Mucosa of descending colon (tissue), 3 donors: ENCODE data around the gene APIP. TPM values are rescaled to one million over a fixed set of nuclear protein-coding genes. Genes with fewer than 3 reads are reported as not detected.

ENCODE experiments used
- ATAC-seq: fragments of 200-7000 bp; cut with Tn5 transposase; one replicate; pipeline ENCODE4 v1.9.1; 2020; ENCODE audit warnings: mild to moderate bottlenecking, moderate library complexity
- DNase-seq, 3 donors: peaks; one replicate each; pipeline ENCODE4 v3.0.0-alpha.2; 2020
- H3K36me3 ChIP-seq: fragments of 200-600 bp; one replicate; pipeline ENCODE4 v1.8.0; 2021; ENCODE audit warnings: low read depth, mild to moderate bottlenecking
- H3K4me1 ChIP-seq: fragments of 200-600 bp; one replicate; pipeline ENCODE4 v1.8.0; 2021; ENCODE audit warnings: low read depth, mild to moderate bottlenecking
- H3K4me3 ChIP-seq: fragments of 200-600 bp; one replicate; pipeline ENCODE4 v1.8.0; 2021; ENCODE audit warnings: mild to moderate bottlenecking
- H3K9me3 ChIP-seq: fragments of 200-600 bp; one replicate; pipeline ENCODE4 v1.8.0; 2021; ENCODE audit warnings: mild to moderate bottlenecking
- CTCF ChIP-seq: fragments of 200-600 bp; IDR thresholded peaks from one replicate; pipeline ENCODE4 v1.8.0; 2022; ENCODE audit warnings: antibody characterized with exemption, mild to moderate bottlenecking
- intact Hi-C, 2 donors: fragments of 100-400 bp; cut with DNase I in 1 of 2; cut with micrococcal nuclease in 1 of 2; formaldehyde crosslinking; loops; one replicate each; pipeline versions ENCODE4 v1.11.0 to v1.11.1; 2022; cut with DNase I, micrococcal nuclease
- total RNA-seq, 3 donors: library from RNA; stranded (reverse); fragmentation: NEBNext Ultra II Directional in 2 of 3; extraction: Animal tissue kit (Norgen Biotek cat#: 25700) in 2 of 3; gene quantifications; one replicate each; pipeline versions ENCODE4 v1.2.1 to v1.2.4, GENCODE V29; 2021 to 2023
- donor health status: DM: no; HTN: no; CAD: no; lungs with moderate emphysema.
- donor health status: DM: no; HTN: no; CAD: no.
- donor health status: DM: no; HTN: yes; CAD: no.

The APIP gene
- total RNA-seq, 3 donors from 2014 or later = 22.7 to 59.4 (median 44.9) TPM

GRCh38 chr11:34890812-34891211 is 25.4 kb downstream of the APIP start:
- DNase-seq (peak in 1 of 3 donors; percentile 25), ATAC-seq (peak; percentile 66)
- Histone ChIP-seq H3K9me3 (no peaks in the 10 kb centered on the region), H3K4me3 (no peak overlapping the region), H3K36me3 (no peaks in the 10 kb centered on the region), H3K4me1 (peaks cover 3% of the 10 kb centered on the region)
- intact Hi-C loops = loop anchor here in 1 of 2 donors (2.0 kb wide), 1 partner anchor 304 kb away; no protein-coding TSS in a partner anchor
- TF ChIP-seq CTCF = no peak

GRCh38 chr11:34890089-34890488 is 26.1 kb downstream of the APIP start:
- no peaks in the 10 kb centered on the region for H3K9me3 ChIP-seq
- intact Hi-C loops = loop anchor here in 1 of 2 donors (2.0 kb wide), 1 partner anchor 303 kb away; no protein-coding TSS in a partner anchor
- peaks cover 3% of the 10 kb centered on the region for H3K4me1 ChIP-seq
- ATAC-seq (peak; percentile 67), DNase-seq (no peak)
- no peak overlapping the region for H3K4me3 ChIP-seq
- peak; percentile 16 for TF ChIP-seq CTCF
- H3K36me3 ChIP-seq = no peaks in the 10 kb centered on the region

- no peak for TF ChIP-seq CTCF
- ATAC-seq = no peak
- no peak overlapping the region for H3K4me3 ChIP-seq
Observed at GRCh38 chr11:34887260-34887659, 28.9 kb downstream of the APIP start.

GRCh38 chr11:34886609-34887008 is 29.6 kb downstream of the APIP start:
- no peak for TF ChIP-seq CTCF
- DNase-seq = no peak
- H3K4me1 ChIP-seq = peaks cover 3% of the 10 kb centered on the region
- ATAC-seq = peak; percentile 87
- no peak overlapping the region for H3K4me3 ChIP-seq
- no peaks in the 10 kb centered on the region for H3K9me3 ChIP-seq
- intact Hi-C loops = no loop called here
- no peaks in the 10 kb centered on the region for H3K36me3 ChIP-seq

More at GRCh38 chr11:34887260-34887659, 28.9 kb downstream of the APIP start:
- no peaks in the 10 kb centered on the region for H3K9me3 ChIP-seq
- DNase-seq = no peak
- no peaks in the 10 kb centered on the region for H3K36me3 ChIP-seq
- intact Hi-C loops = no loop called here
- H3K4me1 ChIP-seq = peaks cover 3% of the 10 kb centered on the region

DNA sequence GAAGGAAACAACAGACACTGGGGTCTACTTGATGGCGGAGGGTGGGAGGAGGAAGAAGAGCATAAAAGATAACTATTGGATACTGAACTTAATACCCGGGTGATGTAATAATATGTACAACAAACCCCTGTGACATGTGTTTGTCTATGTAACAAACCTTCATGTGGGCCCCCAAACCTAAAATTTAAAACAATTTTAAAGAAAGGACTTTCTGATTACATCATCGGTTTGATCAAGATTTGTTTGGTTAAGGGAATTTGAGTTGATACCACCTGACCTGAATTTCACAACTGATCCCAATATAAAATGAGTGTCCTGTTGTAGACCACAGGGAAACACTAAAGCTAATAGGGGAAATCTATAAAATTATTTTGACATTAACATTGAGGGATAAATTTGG is 34.3 kb downstream of the APIP start:
- ATAC-seq = no peak
- DNase-seq = no peak
- intact Hi-C loops = no loop called here
- Histone ChIP-seq H3K36me3 (no peaks in the 10 kb centered on the region), H3K9me3 (no peaks in the 10 kb centered on the region), H3K4me1 (no peaks in the 10 kb centered on the region), H3K4me3 (no peak overlapping the region)
- TF ChIP-seq CTCF = no peak

GRCh38 chr11:34877375-34877975 is 38.7 kb downstream of the APIP start:
- ATAC-seq = no peak
- TF ChIP-seq CTCF = no peak
- no peak for DNase-seq
- Histone ChIP-seq H3K9me3 (no peaks in the 10 kb centered on the region), H3K4me1 (no peaks in the 10 kb centered on the region), H3K4me3 (no peak overlapping the region), H3K36me3 (no peaks in the 10 kb centered on the region)
- intact Hi-C loops = no loop called here
